Stimulated activated CD8-positive, alpha-beta memory T cell treated with anti-CD3 and anti-CD28 coated beads, Interleukin-15, amount 100 ng/mL, for 4 hours (primary cell): Measurements from ENCODE around the gene TMX1.

Source experiments
- DNase-seq, 2 donors: peaks; one replicate each; pipeline ENCODE4 v3.0.0-alpha.2; 2020; ENCODE audit warnings: low read depth in 2 of 2

TMX1 gene

GRCh38 chr14:51242545-51243490, 2.8 kb downstream of the TMX1 start:
- DNase-seq = no peak

- DNase-seq = no peak
Measured at GRCh38 chr14:51244591-51244990, 4.5 kb downstream of the TMX1 start.

GRCh38 chr14:51246032-51246431, 6.0 kb downstream of the TMX1 start:
- DNase-seq = no peak

GRCh38 chr14:51248016-51248987, 8.3 kb downstream of the TMX1 start:
- no peak for DNase-seq

- no peak for DNase-seq
Measured at GRCh38 chr14:51251486-51251885, 11.4 kb downstream of the TMX1 start.

- DNase-seq = no peak
Measured at GRCh38 chr14:51253880-51254279, 13.8 kb downstream of the TMX1 start.

- no peak for DNase-seq
Measured at GRCh38 chr14:51258280-51258679, 18.2 kb downstream of the TMX1 start.

- no peak for DNase-seq
Measured at GRCh38 chr14:51258788-51259187, 18.7 kb downstream of the TMX1 start.

GRCh38 chr14:51260225-51260624, 20.2 kb downstream of the TMX1 start:
- DNase-seq = no peak

- no peak for DNase-seq
Measured at GRCh38 chr14:51261151-51261550, 21.1 kb downstream of the TMX1 start.

- DNase-seq = no peak
Measured at GRCh38 chr14:51262868-51263267, 22.8 kb downstream of the TMX1 start.

GRCh38 chr14:51269634-51270033, 29.6 kb downstream of the TMX1 start:
- DNase-seq = no peak

- no peak for DNase-seq
Measured at GRCh38 chr14:51276605-51277004, 36.6 kb downstream of the TMX1 start.

- DNase-seq = no peak
Measured at GRCh38 chr14:51277753-51278415, 37.8 kb downstream of the TMX1 start.

GRCh38 chr14:51282517-51282916, 42.5 kb downstream of the TMX1 start:
- DNase-seq = no peak

- no peak for DNase-seq
Measured at GRCh38 chr14:51283402-51284085, 43.5 kb downstream of the TMX1 start.

- DNase-seq = no peak
Measured at GRCh38 chr14:51284241-51284640, 44.2 kb downstream of the TMX1 start.

GRCh38 chr14:51285120-51285519, 45.1 kb downstream of the TMX1 start:
- DNase-seq = no peak

GRCh38 chr14:51289169-51289568, 49.1 kb downstream of the TMX1 start:
- no peak for DNase-seq

- DNase-seq = no peak
Measured at GRCh38 chr14:51290132-51290531, 50.1 kb downstream of the TMX1 start.

- no peak for DNase-seq
Measured at GRCh38 chr14:51291016-51291415, 51.0 kb downstream of the TMX1 start.
